ENCODE measurements around the gene RABGGTA. TPM values are rescaled to one million over a fixed set of nuclear protein-coding genes. Genes with fewer than 3 reads are reported as not detected.

Gene RABGGTA
- total and polyA plus RNA-seq, 2 experiments from 2014 or later, result 17.6 to 20.7 TPM

DNA sequence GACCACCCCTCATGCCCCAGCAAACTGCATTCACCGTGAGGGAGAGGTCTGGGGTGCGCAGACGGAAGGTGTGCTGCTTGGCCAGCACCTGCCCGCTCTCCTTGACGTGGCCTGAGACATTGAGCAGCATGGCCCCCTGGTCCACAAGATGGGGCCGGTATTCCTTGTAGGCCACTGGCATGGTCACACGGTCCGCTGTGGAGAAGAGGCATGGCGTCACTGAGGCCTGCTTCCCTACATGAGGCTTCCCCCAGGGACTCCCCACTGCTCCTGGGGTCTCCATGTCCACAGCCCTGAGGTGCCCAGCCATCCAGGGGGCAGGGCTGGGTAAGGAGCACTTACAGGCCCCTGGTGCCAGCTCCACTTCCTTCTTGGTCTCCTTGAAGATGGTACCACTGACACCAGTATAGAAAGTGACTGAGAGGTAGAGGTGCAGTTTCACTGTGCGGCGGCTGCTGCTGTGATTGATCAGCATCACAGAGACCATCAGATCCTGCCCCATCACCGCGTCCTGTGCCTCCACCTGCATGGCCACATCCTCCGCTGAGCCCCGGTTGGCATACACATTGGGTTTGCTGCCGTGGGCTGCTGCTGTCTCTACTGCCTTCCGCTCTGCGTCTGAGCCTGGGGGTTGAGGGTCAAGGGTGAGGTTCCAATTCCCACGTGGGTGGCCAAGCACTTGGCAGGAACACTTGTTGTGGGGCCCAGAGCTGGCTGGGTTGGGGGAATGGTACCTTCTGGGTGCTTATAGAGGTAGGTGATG is 16.6 kb downstream of the RABGGTA start:
- Histone ChIP-seq H3K4me2 (no peak overlapping the region), H3K27me3 (ENCODE audit: insufficient read depth) (no peaks in the 10 kb centered on the region), H3K36me3 (ENCODE audit: insufficient read depth) (no peaks in the 10 kb centered on the region), H3K27ac (ENCODE audit: low read depth) (no peak overlapping the region), H3K4me1 (ENCODE audit: insufficient read depth) (no peaks in the 10 kb centered on the region), H3F3A (replicated peaks; ENCODE audit: low read depth) (no peaks in the 10 kb centered on the region), H4K20me1 (replicated peaks; ENCODE audit: insufficient read depth) (no peaks in the 10 kb centered on the region), H3K9me2 (ENCODE audit: insufficient read depth) (no peaks in the 10 kb centered on the region), H3K4me3 (no peak overlapping the region), H2AFZ (no peak overlapping the region), H3K79me2 (replicated peaks; ENCODE audit: insufficient read depth) (no peaks in the 10 kb centered on the region)
- no peak overlapping the region; the same call in 1 of the 2 replicates for H3K27ac Mint-ChIP-seq
- no peak for DNase-seq (ENCODE audit: low spot score)
- peaks cover 15% of the 10 kb centered on the region for H3K27me3 Mint-ChIP-seq (ENCODE audit: insufficient read depth, low read depth, poor library complexity)
- H3K36me3 Mint-ChIP-seq (ENCODE audit: low read depth), result no peaks in the 10 kb centered on the region
- H3K4me3 Mint-ChIP-seq, result no peak overlapping the region
- H3K9me3 Mint-ChIP-seq, result no peaks in the 10 kb centered on the region
- TF ChIP-seq, protein P1, sequence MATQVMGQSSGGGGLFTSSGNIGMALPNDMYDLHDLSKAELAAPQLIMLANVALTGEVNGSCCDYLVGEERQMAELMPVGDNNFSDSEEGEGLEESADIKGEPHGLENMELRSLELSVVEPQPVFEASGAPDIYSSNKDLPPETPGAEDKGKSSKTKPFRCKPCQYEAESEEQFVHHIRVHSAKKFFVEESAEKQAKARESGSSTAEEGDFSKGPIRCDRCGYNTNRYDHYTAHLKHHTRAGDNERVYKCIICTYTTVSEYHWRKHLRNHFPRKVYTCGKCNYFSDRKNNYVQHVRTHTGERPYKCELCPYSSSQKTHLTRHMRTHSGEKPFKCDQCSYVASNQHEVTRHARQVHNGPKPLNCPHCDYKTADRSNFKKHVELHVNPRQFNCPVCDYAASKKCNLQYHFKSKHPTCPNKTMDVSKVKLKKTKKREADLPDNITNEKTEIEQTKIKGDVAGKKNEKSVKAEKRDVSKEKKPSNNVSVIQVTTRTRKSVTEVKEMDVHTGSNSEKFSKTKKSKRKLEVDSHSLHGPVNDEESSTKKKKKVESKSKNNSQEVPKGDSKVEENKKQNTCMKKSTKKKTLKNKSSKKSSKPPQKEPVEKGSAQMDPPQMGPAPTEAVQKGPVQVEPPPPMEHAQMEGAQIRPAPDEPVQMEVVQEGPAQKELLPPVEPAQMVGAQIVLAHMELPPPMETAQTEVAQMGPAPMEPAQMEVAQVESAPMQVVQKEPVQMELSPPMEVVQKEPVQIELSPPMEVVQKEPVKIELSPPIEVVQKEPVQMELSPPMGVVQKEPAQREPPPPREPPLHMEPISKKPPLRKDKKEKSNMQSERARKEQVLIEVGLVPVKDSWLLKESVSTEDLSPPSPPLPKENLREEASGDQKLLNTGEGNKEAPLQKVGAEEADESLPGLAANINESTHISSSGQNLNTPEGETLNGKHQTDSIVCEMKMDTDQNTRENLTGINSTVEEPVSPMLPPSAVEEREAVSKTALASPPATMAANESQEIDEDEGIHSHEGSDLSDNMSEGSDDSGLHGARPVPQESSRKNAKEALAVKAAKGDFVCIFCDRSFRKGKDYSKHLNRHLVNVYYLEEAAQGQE (IDR thresholded peaks at IDR 0.05; ENCODE audit: unreplicated experiment), result no peak
- TF ChIP-seq POLR2AphosphoS5 (IDR thresholded peaks at IDR 0.05; ENCODE audit: low read depth) (no peak), STAT1 (IDR thresholded peaks at IDR 0.05; ENCODE audit: unreplicated experiment) (no peak), NANOG (IDR thresholded peaks at IDR 0.05; ENCODE audit: borderline replicate concordance) (no peak), JUNB (IDR thresholded peaks at IDR 0.05; ENCODE audit: unreplicated experiment) (no peak), ZNF331 (CRISPR knock-in tag; IDR thresholded peaks at IDR 0.05; ENCODE audit: low read depth) (no peak), ZNF114 (CRISPR knock-in tag; IDR thresholded peaks at IDR 0.05) (no peak), EZH2 (IDR thresholded peaks at IDR 0.05; ENCODE audit: low read depth, unreplicated experiment) (no peak)
- TF ChIP-seq, protein P2, sequence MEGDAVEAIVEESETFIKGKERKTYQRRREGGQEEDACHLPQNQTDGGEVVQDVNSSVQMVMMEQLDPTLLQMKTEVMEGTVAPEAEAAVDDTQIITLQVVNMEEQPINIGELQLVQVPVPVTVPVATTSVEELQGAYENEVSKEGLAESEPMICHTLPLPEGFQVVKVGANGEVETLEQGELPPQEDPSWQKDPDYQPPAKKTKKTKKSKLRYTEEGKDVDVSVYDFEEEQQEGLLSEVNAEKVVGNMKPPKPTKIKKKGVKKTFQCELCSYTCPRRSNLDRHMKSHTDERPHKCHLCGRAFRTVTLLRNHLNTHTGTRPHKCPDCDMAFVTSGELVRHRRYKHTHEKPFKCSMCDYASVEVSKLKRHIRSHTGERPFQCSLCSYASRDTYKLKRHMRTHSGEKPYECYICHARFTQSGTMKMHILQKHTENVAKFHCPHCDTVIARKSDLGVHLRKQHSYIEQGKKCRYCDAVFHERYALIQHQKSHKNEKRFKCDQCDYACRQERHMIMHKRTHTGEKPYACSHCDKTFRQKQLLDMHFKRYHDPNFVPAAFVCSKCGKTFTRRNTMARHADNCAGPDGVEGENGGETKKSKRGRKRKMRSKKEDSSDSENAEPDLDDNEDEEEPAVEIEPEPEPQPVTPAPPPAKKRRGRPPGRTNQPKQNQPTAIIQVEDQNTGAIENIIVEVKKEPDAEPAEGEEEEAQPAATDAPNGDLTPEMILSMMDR (conservative IDR thresholded peaks at IDR 0.05; ENCODE audit: low read depth in 2 of 2), result no peak
- TF ChIP-seq, protein P3, sequence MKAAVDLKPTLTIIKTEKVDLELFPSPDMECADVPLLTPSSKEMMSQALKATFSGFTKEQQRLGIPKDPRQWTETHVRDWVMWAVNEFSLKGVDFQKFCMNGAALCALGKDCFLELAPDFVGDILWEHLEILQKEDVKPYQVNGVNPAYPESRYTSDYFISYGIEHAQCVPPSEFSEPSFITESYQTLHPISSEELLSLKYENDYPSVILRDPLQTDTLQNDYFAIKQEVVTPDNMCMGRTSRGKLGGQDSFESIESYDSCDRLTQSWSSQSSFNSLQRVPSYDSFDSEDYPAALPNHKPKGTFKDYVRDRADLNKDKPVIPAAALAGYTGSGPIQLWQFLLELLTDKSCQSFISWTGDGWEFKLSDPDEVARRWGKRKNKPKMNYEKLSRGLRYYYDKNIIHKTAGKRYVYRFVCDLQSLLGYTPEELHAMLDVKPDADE (IDR thresholded peaks at IDR 0.05), result no peak
- TF ChIP-seq, protein P4, sequence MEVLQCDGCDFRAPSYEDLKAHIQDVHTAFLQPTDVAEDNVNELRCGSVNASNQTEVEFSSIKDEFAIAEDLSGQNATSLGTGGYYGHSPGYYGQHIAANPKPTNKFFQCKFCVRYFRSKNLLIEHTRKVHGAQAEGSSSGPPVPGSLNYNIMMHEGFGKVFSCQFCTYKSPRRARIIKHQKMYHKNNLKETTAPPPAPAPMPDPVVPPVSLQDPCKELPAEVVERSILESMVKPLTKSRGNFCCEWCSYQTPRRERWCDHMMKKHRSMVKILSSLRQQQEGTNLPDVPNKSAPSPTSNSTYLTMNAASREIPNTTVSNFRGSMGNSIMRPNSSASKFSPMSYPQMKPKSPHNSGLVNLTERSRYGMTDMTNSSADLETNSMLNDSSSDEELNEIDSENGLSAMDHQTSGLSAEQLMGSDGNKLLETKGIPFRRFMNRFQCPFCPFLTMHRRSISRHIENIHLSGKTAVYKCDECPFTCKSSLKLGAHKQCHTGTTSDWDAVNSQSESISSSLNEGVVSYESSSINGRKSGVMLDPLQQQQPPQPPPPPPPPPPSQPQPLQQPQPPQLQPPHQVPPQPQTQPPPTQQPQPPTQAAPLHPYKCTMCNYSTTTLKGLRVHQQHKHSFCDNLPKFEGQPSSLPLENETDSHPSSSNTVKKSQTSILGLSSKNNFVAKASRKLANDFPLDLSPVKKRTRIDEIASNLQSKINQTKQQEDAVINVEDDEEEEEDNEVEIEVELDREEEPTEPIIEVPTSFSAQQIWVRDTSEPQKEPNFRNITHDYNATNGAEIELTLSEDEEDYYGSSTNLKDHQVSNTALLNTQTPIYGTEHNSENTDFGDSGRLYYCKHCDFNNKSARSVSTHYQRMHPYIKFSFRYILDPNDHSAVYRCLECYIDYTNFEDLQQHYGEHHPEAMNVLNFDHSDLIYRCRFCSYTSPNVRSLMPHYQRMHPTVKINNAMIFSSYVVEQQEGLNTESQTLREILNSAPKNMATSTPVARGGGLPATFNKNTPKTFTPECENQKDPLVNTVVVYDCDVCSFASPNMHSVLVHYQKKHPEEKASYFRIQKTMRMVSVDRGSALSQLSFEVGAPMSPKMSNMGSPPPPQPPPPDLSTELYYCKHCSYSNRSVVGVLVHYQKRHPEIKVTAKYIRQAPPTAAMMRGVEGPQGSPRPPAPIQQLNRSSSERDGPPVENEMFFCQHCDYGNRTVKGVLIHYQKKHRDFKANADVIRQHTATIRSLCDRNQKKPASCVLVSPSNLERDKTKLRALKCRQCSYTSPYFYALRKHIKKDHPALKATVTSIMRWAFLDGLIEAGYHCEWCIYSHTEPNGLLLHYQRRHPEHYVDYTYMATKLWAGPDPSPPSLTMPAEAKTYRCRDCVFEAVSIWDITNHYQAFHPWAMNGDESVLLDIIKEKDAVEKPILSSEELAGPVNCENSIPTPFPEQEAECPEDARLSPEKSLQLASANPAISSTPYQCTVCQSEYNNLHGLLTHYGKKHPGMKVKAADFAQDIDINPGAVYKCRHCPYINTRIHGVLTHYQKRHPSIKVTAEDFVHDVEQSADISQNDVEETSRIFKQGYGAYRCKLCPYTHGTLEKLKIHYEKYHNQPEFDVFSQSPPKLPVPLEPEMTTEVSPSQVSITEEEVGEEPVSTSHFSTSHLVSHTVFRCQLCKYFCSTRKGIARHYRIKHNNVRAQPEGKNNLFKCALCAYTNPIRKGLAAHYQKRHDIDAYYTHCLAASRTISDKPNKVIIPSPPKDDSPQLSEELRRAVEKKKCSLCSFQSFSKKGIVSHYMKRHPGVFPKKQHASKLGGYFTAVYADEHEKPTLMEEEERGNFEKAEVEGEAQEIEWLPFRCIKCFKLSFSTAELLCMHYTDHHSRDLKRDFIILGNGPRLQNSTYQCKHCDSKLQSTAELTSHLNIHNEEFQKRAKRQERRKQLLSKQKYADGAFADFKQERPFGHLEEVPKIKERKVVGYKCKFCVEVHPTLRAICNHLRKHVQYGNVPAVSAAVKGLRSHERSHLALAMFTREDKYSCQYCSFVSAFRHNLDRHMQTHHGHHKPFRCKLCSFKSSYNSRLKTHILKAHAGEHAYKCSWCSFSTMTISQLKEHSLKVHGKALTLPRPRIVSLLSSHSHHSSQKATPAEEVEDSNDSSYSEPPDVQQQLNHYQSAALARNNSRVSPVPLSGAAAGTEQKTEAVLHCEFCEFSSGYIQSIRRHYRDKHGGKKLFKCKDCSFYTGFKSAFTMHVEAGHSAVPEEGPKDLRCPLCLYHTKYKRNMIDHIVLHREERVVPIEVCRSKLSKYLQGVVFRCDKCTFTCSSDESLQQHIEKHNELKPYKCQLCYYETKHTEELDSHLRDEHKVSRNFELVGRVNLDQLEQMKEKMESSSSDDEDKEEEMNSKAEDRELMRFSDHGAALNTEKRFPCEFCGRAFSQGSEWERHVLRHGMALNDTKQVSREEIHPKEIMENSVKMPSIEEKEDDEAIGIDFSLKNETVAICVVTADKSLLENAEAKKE (CRISPR knock-in tag; IDR thresholded peaks at IDR 0.05), result no peak
- ATAC-seq, result no peak
- peaks cover 4% of the 10 kb centered on the region; the same call in 2 of the 3 replicates for H3K4me1 Mint-ChIP-seq

Measured in GM23338 (cell line).